H1 (cell line): ENCODE measurements around the gene GAST. TPM values are rescaled to one million over a fixed set of nuclear protein-coding genes. Genes with fewer than 3 reads are reported as not detected.

Experiments used
- BRCA1 ChIP-seq: IDR thresholded peaks from 2 replicates; pipeline ENCODE4 v1.6.1; 2012; ENCODE audit warnings: low read depth, low read length, improper control_type of control experiment
- CBX5 ChIP-seq: fragments of 300-800, 300-1000 bp; sonication (generic); IDR thresholded peaks from 2 replicates; pipeline ENCODE4 v1.7.1; 2016; ENCODE audit warnings: antibody characterized with exemption, low read length, low read depth
- CBX8 ChIP-seq: fragments of 300-800, 300-1000 bp; sonication (generic); IDR thresholded peaks from 2 replicates; pipeline ENCODE4 v1.7.1; 2016; ENCODE audit warnings: low read depth, low read length, borderline replicate concordance
- CEBPB ChIP-seq: IDR thresholded peaks from 2 replicates; pipeline ENCODE4 v1.6.1; 2012; ENCODE audit warnings: low read depth, low read length
- CHD1 ChIP-seq: IDR thresholded peaks from 2 replicates; pipeline ENCODE4 v1.6.1; 2012; ENCODE audit warnings: low read depth, low read length, improper control_type of control experiment
- CREB1 ChIP-seq: IDR thresholded peaks from 2 replicates; pipeline ENCODE4 v1.6.1; 2012; ENCODE audit warnings: inconsistent platforms
- CTBP2 ChIP-seq: IDR thresholded peaks from 2 replicates; pipeline ENCODE4 v1.7.0; 2011; ENCODE audit warnings: borderline replicate concordance, mild to moderate bottlenecking, moderate library complexity, mixed read lengths, low read length; ENCODE audit not compliant: insufficient read depth, insufficient read length
- EGR1 ChIP-seq: IDR thresholded peaks from 2 replicates; pipeline ENCODE4 v1.6.1; 2011; ENCODE audit warnings: low read depth, low read length, borderline replicate concordance
- EZH2 ChIP-seq: fragments of 200-600 bp; sonication (generic); IDR thresholded peaks from 2 replicates; pipeline ENCODE4 v1.7.1; 2012; ENCODE audit warnings: low read depth, mild to moderate bottlenecking, moderate library complexity, low read length, inconsistent platforms; ENCODE audit not compliant: severe bottlenecking
- HDAC6 ChIP-seq: IDR thresholded peaks from one replicate; pipeline ENCODE4 v1.7.1; 2012; ENCODE audit warnings: low read depth, mild to moderate bottlenecking, inconsistent platforms, low read length, moderate library complexity
- JUN ChIP-seq: IDR thresholded peaks from 2 replicates; pipeline ENCODE4 v1.6.1; 2011; ENCODE audit warnings: low read depth, mild to moderate bottlenecking, improper control_type of control experiment, low read length
- MAFK ChIP-seq: IDR thresholded peaks from 2 replicates; pipeline ENCODE4 v1.6.1; 2012; ENCODE audit warnings: low read depth, mild to moderate bottlenecking, improper control_type of control experiment, low read length
- NANOG ChIP-seq: IDR thresholded peaks from 2 replicates; pipeline ENCODE4 v1.6.1; 2011; ENCODE audit warnings: low read length, low read depth, mild to moderate bottlenecking, inconsistent platforms; ENCODE audit not compliant: insufficient read depth, poor library complexity, severe bottlenecking
- POLR2AphosphoS5 ChIP-seq: IDR thresholded peaks from 2 replicates; pipeline ENCODE4 v1.6.1; 2011; ENCODE audit warnings: low read depth, low read length
- RBBP5 ChIP-seq: IDR thresholded peaks from 2 replicates; pipeline ENCODE4 v1.7.1; 2012; ENCODE audit warnings: low read depth, mild to moderate bottlenecking, inconsistent platforms, low read length, moderate library complexity, borderline replicate concordance
- SAP30 ChIP-seq: fragments of 300-600 bp; sonication (generic); IDR thresholded peaks from 2 replicates; pipeline ENCODE4 v1.7.1; 2012; ENCODE audit warnings: low read length, moderate library complexity, mild to moderate bottlenecking, inconsistent platforms; ENCODE audit not compliant: insufficient read depth, insufficient replicate concordance
- SIN3A ChIP-seq, 2 experiments: IDR thresholded peaks in 1 of 2; conservative IDR thresholded peaks in 1 of 2; 2 replicates each; pipeline ENCODE4 v1.6.1; 2011 to 2012; ENCODE audit warnings: low read length in 2 of 2, improper control_type of control experiment in 1 of 2, low read depth in 1 of 2, mild to moderate bottlenecking in 1 of 2
- SP1 ChIP-seq: IDR thresholded peaks from 2 replicates; pipeline ENCODE4 v1.6.1; 2011; ENCODE audit warnings: low read depth, low read length
- TAF1 ChIP-seq: IDR thresholded peaks from 2 replicates; pipeline ENCODE4 v1.6.1; 2011; ENCODE audit warnings: mild to moderate bottlenecking, low read depth, low read length
- TBP ChIP-seq: IDR thresholded peaks from 2 replicates; pipeline ENCODE4 v1.6.1; 2011; ENCODE audit warnings: low read depth, low read length, improper control_type of control experiment
- TCF12 ChIP-seq: IDR thresholded peaks from 2 replicates; pipeline ENCODE4 v1.6.1; 2011; ENCODE audit warnings: low read depth, mild to moderate bottlenecking, low read length
- TEAD4 ChIP-seq: IDR thresholded peaks from 2 replicates; pipeline ENCODE4 v1.6.1; 2012; ENCODE audit warnings: low read depth, low read length, inconsistent platforms, mixed read lengths
- YY1 ChIP-seq: IDR thresholded peaks from 2 replicates; pipeline ENCODE4 v1.6.1; 2011; ENCODE audit warnings: low read depth, mild to moderate bottlenecking, low read length
- polyA plus RNA-seq, 7 experiments: library from polyadenylated mRNA; depleted of rRNA in 3 of 7; stranded (reverse) in 5 of 7; unstranded in 2 of 7; fragments of >200 nt in 5 of 7; fragments of 200-250 nt in 2 of 7; gene quantifications; 1 replicate in 5 of 7; 2 replicates in 1 of 7; 4 replicates in 1 of 7; pipeline versions ENCODE4 v1.2.1 to v1.2.3, GENCODE V29; 2011 to 2013; ENCODE audit warnings: missing spikeins in 2 of 7, mixed read lengths in 2 of 7
- total RNA-seq: library from RNA; stranded (reverse); fragmentation: NEBNext Ultra II Directional; extraction: Animal tissue kit (Norgen Biotek cat#: 25700); gene quantifications from 2 replicates; pipeline ENCODE4 v1.2.1, GENCODE V29; 2021
- TF ChIP-seq, protein P1 (sequence below): IDR thresholded peaks from 2 replicates; pipeline ENCODE4 v1.6.1; 2012; ENCODE audit warnings: inconsistent platforms

Gene GAST
- total and polyA plus RNA-seq, 2 of the 8 experiments (the other 6 are each of a cell fraction or from before 2014, with no cell fraction given): not detected

DNA sequence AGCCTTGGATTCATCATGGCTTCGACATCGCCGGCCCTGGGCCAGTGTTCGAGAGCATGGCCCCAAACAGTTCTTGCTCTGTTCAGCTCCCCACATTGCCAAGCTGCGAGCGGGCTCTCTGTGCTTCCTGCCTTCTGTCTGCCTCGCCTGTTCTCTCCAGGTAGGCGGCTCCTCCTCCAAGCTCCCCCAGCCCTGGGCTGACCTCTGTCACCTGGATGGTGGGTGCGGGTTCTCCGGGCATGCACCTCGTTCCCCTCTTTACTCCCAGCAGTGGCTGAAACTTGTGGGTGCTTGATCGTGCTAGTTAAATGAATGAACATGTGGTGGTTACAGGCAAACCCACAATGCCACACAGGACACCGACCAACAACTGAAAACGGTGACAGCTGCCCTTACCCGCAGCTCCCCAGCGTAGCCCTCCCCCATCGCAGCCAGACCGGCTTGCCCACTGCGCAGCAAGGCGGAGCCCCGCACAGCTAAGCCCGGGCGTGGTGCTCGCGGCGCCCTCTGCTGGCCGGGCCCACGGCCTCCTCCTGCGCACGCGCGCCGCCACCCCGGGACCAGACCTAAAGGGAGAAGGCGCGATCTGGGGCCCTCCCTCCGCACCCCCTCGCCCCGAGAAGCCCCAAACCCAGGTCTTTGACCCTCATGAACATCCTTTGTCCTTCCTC lies 46.4 kb upstream of the GAST start (continued):
- TF ChIP-seq TCF12 (0 out of 2 replicates have a peak, but pooled peaks have one; percentile 56), BRCA1 (no peak), JUN (no peak), TBP (no peak), SP1 (0 out of 2 replicates have a peak, but pooled peaks have one; percentile 49), CHD1 (no peak), HDAC6 (no peak), CTBP2 (no peak), YY1 (0 out of 2 replicates have a peak, but pooled peaks have one; percentile 17), RBBP5 (peak; percentile 88), TAF1 (peak; percentile 24; the same call in 1 of the 2 replicates), SAP30 (no peak), POLR2AphosphoS5 (no peak; the same call in 1 of the 2 replicates), CBX8 (no peak), CBX5 (no peak), EGR1 (no peak), NANOG (no peak), EZH2 (no peak), CREB1 (peak; percentile 61; the same call in 1 of the 2 replicates), SIN3A (conservative IDR thresholded peaks at IDR 0.05 in 1 of 2, IDR thresholded peaks at IDR 0.05 in 1 of 2; ENCODE audit: low read depth in 1 of 2, low read length in 2 of 2) (peak; percentile 25 to 63; a peak in 1 of 4 replicates), TEAD4 (no peak), CEBPB (no peak), MAFK (no peak)
- TF ChIP-seq, protein P1, sequence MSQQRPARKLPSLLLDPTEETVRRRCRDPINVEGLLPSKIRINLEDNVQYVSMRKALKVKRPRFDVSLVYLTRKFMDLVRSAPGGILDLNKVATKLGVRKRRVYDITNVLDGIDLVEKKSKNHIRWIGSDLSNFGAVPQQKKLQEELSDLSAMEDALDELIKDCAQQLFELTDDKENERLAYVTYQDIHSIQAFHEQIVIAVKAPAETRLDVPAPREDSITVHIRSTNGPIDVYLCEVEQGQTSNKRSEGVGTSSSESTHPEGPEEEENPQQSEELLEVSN: peak; percentile 22; the same call in 1 of the 2 replicates
